Mononuclear cell (primary cell): Measurements from ENCODE around the gene TXNL4B. TPM values are rescaled to one million over a fixed set of nuclear protein-coding genes. Genes with fewer than 3 reads are reported as not detected.
"Not testable (repeated sequence)": the region's sequence is repeated elsewhere in the genome, so short reads cannot be mapped to it uniquely, and the experiment has no call there.

Source experiments
- H3K27me3 ChIP-seq: 2 replicates; pipeline ENCODE4 v1.6.0; 2011; ENCODE audit warnings: low read length, control low read depth; ENCODE audit not compliant: insufficient read depth
- H3K4me1 ChIP-seq: 2 replicates; pipeline ENCODE4 v1.5.1; 2011; ENCODE audit warnings: mild to moderate bottlenecking, low read length, control low read depth; ENCODE audit not compliant: insufficient read depth
- H3K4me3 ChIP-seq: 2 replicates; pipeline ENCODE4 v1.5.1; 2011; ENCODE audit warnings: mild to moderate bottlenecking, low read length, moderate library complexity
- H3K9me3 ChIP-seq: 2 replicates; pipeline ENCODE4 v1.5.1; 2011; ENCODE audit warnings: low read depth, mild to moderate bottlenecking, control low read depth, low read length
- total RNA-seq: library from RNA; depleted of rRNA; stranded (reverse); fragments of >200 nt; gene quantifications from one replicate; pipeline ENCODE4 v1.2.3, GENCODE V29; 2012

The TXNL4B gene
- total RNA-seq, 1 donor: 10.9 TPM

GRCh38 chr16:72066747-72067146, 26.7 kb downstream of the TXNL4B start:
- no peak overlapping the region for H3K4me3 ChIP-seq
- no peaks in the 10 kb centered on the region for H3K9me3 ChIP-seq
- no peaks in the 10 kb centered on the region for H3K27me3 ChIP-seq
- no peaks in the 10 kb centered on the region for H3K4me1 ChIP-seq

- Histone ChIP-seq H3K4me1 (no peaks in the 10 kb centered on the region), H3K27me3 (no peaks in the 10 kb centered on the region), H3K9me3 (no peaks in the 10 kb centered on the region), H3K4me3 (no peak overlapping the region)
Measured at GRCh38 chr16:72064361-72064894, 29.0 kb downstream of the TXNL4B start.

- no peaks in the 10 kb centered on the region for H3K9me3 ChIP-seq
- H3K4me1 ChIP-seq: no peaks in the 10 kb centered on the region
- no peaks in the 10 kb centered on the region for H3K27me3 ChIP-seq
Measured at GRCh38 chr16:72061564-72061963, 31.9 kb downstream of the TXNL4B start.

GRCh38 chr16:72060405-72060804, 33.0 kb downstream of the TXNL4B start:
- H3K4me1 ChIP-seq: no peaks in the 10 kb centered on the region
- H3K4me3 ChIP-seq: no peak overlapping the region
- no peaks in the 10 kb centered on the region for H3K27me3 ChIP-seq
- H3K9me3 ChIP-seq: no peaks in the 10 kb centered on the region

More at GRCh38 chr16:72061564-72061963, 31.9 kb downstream of the TXNL4B start:
- no peak overlapping the region for H3K4me3 ChIP-seq

- not testable (repeated sequence) for H3K4me1 ChIP-seq, H3K9me3 ChIP-seq, H3K4me3 ChIP-seq, H3K27me3 ChIP-seq
Measured at GRCh38 chr16:72059060-72059459, 34.4 kb downstream of the TXNL4B start.

- peaks cover 21% of the 10 kb centered on the region for H3K4me1 ChIP-seq
- H3K9me3 ChIP-seq, H3K27me3 ChIP-seq, H3K4me3 ChIP-seq: not testable (repeated sequence)
Measured at GRCh38 chr16:72057313-72057712, 36.1 kb downstream of the TXNL4B start.

- Histone ChIP-seq H3K4me1 (peaks cover 30% of the 10 kb centered on the region), H3K4me3 (no peak overlapping the region), H3K9me3 (no peaks in the 10 kb centered on the region), H3K27me3 (no peaks in the 10 kb centered on the region)
Measured at GRCh38 chr16:72055911-72056310, 37.5 kb downstream of the TXNL4B start.

GRCh38 chr16:72054254-72054847, 39.1 kb downstream of the TXNL4B start, which contains the start of gene HP:
HP (plus strand) TSS chr16:72054505; CDS start chr16:72054653, 148 bp downstream.
- H3K4me1 ChIP-seq: peaks cover 38% of the 10 kb centered on the region
- not testable (repeated sequence) for H3K4me3 ChIP-seq

GRCh38 chr16:72051818-72052217, 41.6 kb downstream of the TXNL4B start:
- no peak overlapping the region for H3K4me3 ChIP-seq
- no peaks in the 10 kb centered on the region for H3K27me3 ChIP-seq
- H3K9me3 ChIP-seq: peaks cover 11% of the 10 kb centered on the region
- H3K4me1 ChIP-seq: peaks cover 38% of the 10 kb centered on the region

More at GRCh38 chr16:72054254-72054847, 39.1 kb downstream of the TXNL4B start, which contains the start of gene HP:
- not testable (repeated sequence) for H3K27me3 ChIP-seq, H3K9me3 ChIP-seq

- H3K27me3 ChIP-seq: no peaks in the 10 kb centered on the region
- peaks cover 38% of the 10 kb centered on the region for H3K4me1 ChIP-seq
- peaks cover 11% of the 10 kb centered on the region for H3K9me3 ChIP-seq
- H3K4me3 ChIP-seq: no peak overlapping the region
Measured at GRCh38 chr16:72050769-72051464, 42.5 kb downstream of the TXNL4B start.

GRCh38 chr16:72049110-72049509, 44.3 kb downstream of the TXNL4B start:
- peaks cover 11% of the 10 kb centered on the region for H3K9me3 ChIP-seq
- no peaks in the 10 kb centered on the region for H3K27me3 ChIP-seq
- no peak overlapping the region for H3K4me3 ChIP-seq
- H3K4me1 ChIP-seq: peaks cover 34% of the 10 kb centered on the region

GRCh38 chr16:72044825-72045359, 48.5 kb downstream of the TXNL4B start:
- no peak overlapping the region for H3K4me3 ChIP-seq
- no peaks in the 10 kb centered on the region for H3K27me3 ChIP-seq
- peaks cover 11% of the 10 kb centered on the region for H3K9me3 ChIP-seq
- no peaks in the 10 kb centered on the region for H3K4me1 ChIP-seq

- Histone ChIP-seq H3K4me1 (no peaks in the 10 kb centered on the region), H3K9me3 (peaks cover 7% of the 10 kb centered on the region), H3K4me3 (no peak overlapping the region), H3K27me3 (no peaks in the 10 kb centered on the region)
Measured at GRCh38 chr16:72044296-72044695, 49.1 kb downstream of the TXNL4B start.

GRCh38 chr16:72043539-72043938, 49.9 kb downstream of the TXNL4B start:
- Histone ChIP-seq H3K9me3 (no peaks in the 10 kb centered on the region), H3K27me3 (no peaks in the 10 kb centered on the region), H3K4me3 (no peak overlapping the region), H3K4me1 (no peaks in the 10 kb centered on the region)

GRCh38 chr16:72043058-72043457, 50.4 kb downstream of the TXNL4B start:
- Histone ChIP-seq H3K4me1 (no peaks in the 10 kb centered on the region), H3K4me3 (no peak overlapping the region), H3K9me3 (no peaks in the 10 kb centered on the region), H3K27me3 (no peaks in the 10 kb centered on the region)
